Measurements from ENCODE around the gene KISS1R.

The KISS1R gene

DNA sequence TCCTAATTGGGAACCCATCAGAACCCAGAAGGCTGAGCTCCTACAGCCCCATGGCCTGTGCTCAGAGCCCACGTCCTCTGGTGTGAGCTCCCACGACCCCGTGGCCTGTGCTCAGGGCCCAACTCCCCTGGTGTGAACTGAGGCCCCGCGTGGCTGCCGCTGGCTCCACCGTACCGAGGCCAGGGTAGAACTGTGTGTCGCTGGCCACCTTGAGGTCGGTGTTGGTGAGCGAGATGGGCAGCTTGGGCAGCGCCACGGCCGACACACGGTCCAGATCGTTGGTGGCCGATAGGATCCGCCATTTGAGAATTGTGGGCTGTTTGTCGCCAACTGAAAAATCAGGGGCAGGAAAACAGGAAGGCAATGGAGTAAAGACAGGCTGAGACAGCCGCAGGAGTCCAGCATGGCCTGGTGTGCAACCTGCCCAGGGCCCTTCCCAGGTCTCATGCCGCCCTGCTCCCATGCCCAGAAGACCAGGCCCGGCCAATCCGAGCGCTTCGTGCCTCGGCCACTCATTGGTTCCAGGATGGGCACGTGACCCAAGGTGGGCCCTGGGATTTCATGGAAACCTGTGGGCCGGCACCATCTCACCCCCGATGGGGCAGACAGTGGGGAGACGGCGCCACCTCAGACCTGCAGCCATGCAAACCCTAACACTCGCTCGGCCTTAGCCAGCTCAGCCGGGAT lies 35.6 kb upstream of the KISS1R start:
- Histone ChIP-seq H3K36me3 (replicated peaks; ENCODE audit: insufficient read depth, low read length) (no peaks in the 10 kb centered on the region; the same call in 1 of the 2 replicates), H4K20me1 (ENCODE audit: insufficient read depth, low read length) (no peaks in the 10 kb centered on the region), H3K79me2 (ENCODE audit: low read length) (no peaks in the 10 kb centered on the region), H3K9me3 (replicated peaks; ENCODE audit: insufficient read depth, low read length) (no peaks in the 10 kb centered on the region), H3K9ac (ENCODE audit: low read length) (no peak overlapping the region), H3K4me1 (ENCODE audit: low read length) (no peaks in the 10 kb centered on the region), H3K4me2 (ENCODE audit: low read depth, low read length) (no peak overlapping the region), H3K27ac (ENCODE audit: low read length) (no peak overlapping the region), H3K9me2 (replicated peaks; ENCODE audit: insufficient read depth, low read length) (no peaks in the 10 kb centered on the region), H2AFZ (ENCODE audit: low read length) (no peak overlapping the region), H3K4me3 (ENCODE audit: low read length) (no peak overlapping the region), H3K27me3 (replicated peaks; ENCODE audit: insufficient read depth, low read length) (no peaks in the 10 kb centered on the region), H3F3A (ENCODE audit: insufficient read depth, low read length) (no peaks in the 10 kb centered on the region)
- TF ChIP-seq EZH2phosphoT487 (IDR thresholded peaks at IDR 0.05; ENCODE audit: low read length) (no peak), CTCF (IDR thresholded peaks at IDR 0.05; ENCODE audit: low read length) (no peak), EZH2 (optimal IDR thresholded peaks at IDR 0.05; ENCODE audit: low read depth, low read length) (no peak)
- no peak for DNase-seq

DNA sequence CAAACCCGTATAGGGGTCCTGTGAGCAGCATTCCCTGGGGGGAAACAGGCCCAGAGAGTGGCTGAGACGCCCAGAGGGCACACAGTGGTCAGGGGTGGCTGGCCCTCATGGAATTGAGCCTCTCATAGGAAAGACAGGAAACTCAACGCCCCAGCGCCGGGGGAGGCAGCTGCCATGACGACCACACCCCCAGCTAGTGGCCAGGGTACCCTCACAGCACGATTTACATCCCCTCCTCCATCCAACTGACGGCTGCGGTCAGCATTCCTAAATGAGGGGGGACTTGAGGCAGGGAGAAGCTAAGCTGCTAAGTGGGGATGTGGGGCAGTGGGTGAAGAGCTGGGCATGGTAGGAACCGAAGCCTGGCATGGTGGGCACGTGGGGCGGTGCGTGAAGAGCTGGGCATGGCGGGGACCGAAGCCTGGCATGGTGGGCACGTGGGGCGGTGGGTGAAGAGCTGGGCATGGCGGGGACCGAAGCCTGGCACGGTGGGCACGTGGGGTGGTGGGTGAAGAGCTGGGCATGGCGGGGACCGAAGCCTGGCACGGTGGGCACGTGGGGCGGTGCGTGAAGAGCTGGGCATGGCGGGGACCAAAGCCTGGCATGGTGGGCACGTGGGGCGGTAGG lies 34.1 kb upstream of the KISS1R start:
- H3K4me2 ChIP-seq (ENCODE audit: low read depth, low read length), result no peak overlapping the region
- no peak for DNase-seq
- H3K36me3 ChIP-seq (replicated peaks; ENCODE audit: insufficient read depth, low read length), result no peaks in the 10 kb centered on the region; the same call in 1 of the 2 replicates
- no peaks in the 10 kb centered on the region for H3F3A ChIP-seq (ENCODE audit: insufficient read depth, low read length)
- no peak overlapping the region for H2AFZ ChIP-seq (ENCODE audit: low read length)
- H3K9me2 ChIP-seq (replicated peaks; ENCODE audit: insufficient read depth, low read length), result no peaks in the 10 kb centered on the region
- no peaks in the 10 kb centered on the region for H3K79me2 ChIP-seq (ENCODE audit: low read length)
- no peaks in the 10 kb centered on the region for H4K20me1 ChIP-seq (ENCODE audit: insufficient read depth, low read length)
- no peak for TF ChIP-seq EZH2phosphoT487 (IDR thresholded peaks at IDR 0.05; ENCODE audit: low read length)
- no peak for TF ChIP-seq EZH2 (optimal IDR thresholded peaks at IDR 0.05; ENCODE audit: low read depth, low read length)
- TF ChIP-seq CTCF (IDR thresholded peaks at IDR 0.05; ENCODE audit: low read length), result no peak
- no peak overlapping the region for H3K4me3 ChIP-seq (ENCODE audit: low read length)
- H3K9ac ChIP-seq (ENCODE audit: low read length), result no peak overlapping the region
- H3K27ac ChIP-seq (ENCODE audit: low read length), result no peak overlapping the region
- H3K4me1 ChIP-seq (ENCODE audit: low read length), result no peaks in the 10 kb centered on the region
- no peaks in the 10 kb centered on the region for H3K27me3 ChIP-seq (replicated peaks; ENCODE audit: insufficient read depth, low read length)
- H3K9me3 ChIP-seq (replicated peaks; ENCODE audit: insufficient read depth, low read length), result no peaks in the 10 kb centered on the region

GRCh38 chr19:883661-884211 lies 33.4 kb upstream of the KISS1R start:
- H3K27ac ChIP-seq (ENCODE audit: low read length), result no peak overlapping the region
- no peaks in the 10 kb centered on the region for H3K9me3 ChIP-seq (replicated peaks; ENCODE audit: insufficient read depth, low read length)
- no peak for DNase-seq
- no peaks in the 10 kb centered on the region for H3K9me2 ChIP-seq (replicated peaks; ENCODE audit: insufficient read depth, low read length)
- no peak overlapping the region for H3K4me2 ChIP-seq (ENCODE audit: low read depth, low read length)
- no peak overlapping the region for H3K4me3 ChIP-seq (ENCODE audit: low read length)
- H3F3A ChIP-seq (ENCODE audit: insufficient read depth, low read length), result no peaks in the 10 kb centered on the region
- H3K36me3 ChIP-seq (replicated peaks; ENCODE audit: insufficient read depth, low read length), result no peaks in the 10 kb centered on the region; the same call in 1 of the 2 replicates
- no peak overlapping the region for H2AFZ ChIP-seq (ENCODE audit: low read length)
- no peaks in the 10 kb centered on the region; the same call in 1 of the 2 replicates for H4K20me1 ChIP-seq (ENCODE audit: insufficient read depth, low read length)
- no peaks in the 10 kb centered on the region for H3K27me3 ChIP-seq (replicated peaks; ENCODE audit: insufficient read depth, low read length)
- no peak for TF ChIP-seq EZH2phosphoT487 (IDR thresholded peaks at IDR 0.05; ENCODE audit: low read length)
- TF ChIP-seq CTCF (IDR thresholded peaks at IDR 0.05; ENCODE audit: low read length), result no peak
- no peak for TF ChIP-seq EZH2 (optimal IDR thresholded peaks at IDR 0.05; ENCODE audit: low read depth, low read length)
- no peaks in the 10 kb centered on the region for H3K79me2 ChIP-seq (ENCODE audit: low read length)
- H3K9ac ChIP-seq (ENCODE audit: low read length), result no peak overlapping the region
- H3K4me1 ChIP-seq (ENCODE audit: low read length), result no peaks in the 10 kb centered on the region
